NB4 (cell line): Measurements from ENCODE around the gene NOC3L.

Experiments used
- DNase-seq: peaks from one replicate; pipeline ENCODE4 v3.0.0; 2010; ENCODE audit warnings: low read depth
- H3K4me3 ChIP-seq: one replicate; pipeline ENCODE4 v1.5.1; 2011; ENCODE audit warnings: mild to moderate bottlenecking, low read depth, low read length, moderate library complexity
- CTCF ChIP-seq: IDR thresholded peaks from one replicate; pipeline ENCODE4 v1.5.1; 2012; ENCODE audit warnings: low read depth, low read length
- MAX ChIP-seq: IDR thresholded peaks from 2 replicates; pipeline ENCODE4 v1.6.1; 2011; ENCODE audit warnings: low read depth, low read length
- MYC ChIP-seq: IDR thresholded peaks from 2 replicates; pipeline ENCODE4 v1.6.1; 2011; ENCODE audit warnings: low read depth, low read length
- POLR2A ChIP-seq: IDR thresholded peaks from 2 replicates; pipeline ENCODE4 v1.6.1; 2011; ENCODE audit warnings: mild to moderate bottlenecking; ENCODE audit not compliant: insufficient read length; ENCODE audit errors: extremely low read depth

The NOC3L gene

DNA sequence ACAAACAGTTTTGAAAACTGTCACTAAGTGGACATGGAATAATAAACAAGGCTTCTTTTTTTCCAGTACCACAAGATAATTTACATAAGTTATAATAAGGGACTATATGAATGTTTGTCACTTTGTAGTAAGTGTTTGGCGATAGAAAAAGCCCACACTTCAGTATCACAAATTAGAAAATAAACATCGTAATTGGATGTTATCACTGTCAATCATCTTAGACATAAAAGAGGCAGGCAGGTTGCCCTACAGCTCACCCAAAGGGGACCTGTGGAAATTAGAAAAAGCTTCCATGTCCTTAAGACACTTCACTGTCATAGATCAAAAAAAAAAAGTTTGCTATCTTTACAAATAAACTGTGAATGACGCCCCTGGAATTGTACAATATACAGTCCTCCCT lies 3.6 kb upstream of the NOC3L start:
- no peak overlapping the region for H3K4me3 ChIP-seq
- TF ChIP-seq MYC (no peak), POLR2A (no peak), CTCF (no peak), MAX (no peak)
- no peak for DNase-seq

GRCh38 chr10:94364482-94364881 lies 1.7 kb upstream of the NOC3L start:
- TF ChIP-seq POLR2A (no peak), MYC (no peak), MAX (no peak), CTCF (no peak)
- DNase-seq, result no peak
- no peak overlapping the region for H3K4me3 ChIP-seq

- DNase-seq, result no peak
- H3K4me3 ChIP-seq, result peak overlapping the region; percentile 22
- no peak for TF ChIP-seq CTCF
- no peak for TF ChIP-seq POLR2A
- no peak for TF ChIP-seq MYC
These were observed 469 bp upstream of the NOC3L start for GRCh38 chr10:94363251-94363565.

DNA sequence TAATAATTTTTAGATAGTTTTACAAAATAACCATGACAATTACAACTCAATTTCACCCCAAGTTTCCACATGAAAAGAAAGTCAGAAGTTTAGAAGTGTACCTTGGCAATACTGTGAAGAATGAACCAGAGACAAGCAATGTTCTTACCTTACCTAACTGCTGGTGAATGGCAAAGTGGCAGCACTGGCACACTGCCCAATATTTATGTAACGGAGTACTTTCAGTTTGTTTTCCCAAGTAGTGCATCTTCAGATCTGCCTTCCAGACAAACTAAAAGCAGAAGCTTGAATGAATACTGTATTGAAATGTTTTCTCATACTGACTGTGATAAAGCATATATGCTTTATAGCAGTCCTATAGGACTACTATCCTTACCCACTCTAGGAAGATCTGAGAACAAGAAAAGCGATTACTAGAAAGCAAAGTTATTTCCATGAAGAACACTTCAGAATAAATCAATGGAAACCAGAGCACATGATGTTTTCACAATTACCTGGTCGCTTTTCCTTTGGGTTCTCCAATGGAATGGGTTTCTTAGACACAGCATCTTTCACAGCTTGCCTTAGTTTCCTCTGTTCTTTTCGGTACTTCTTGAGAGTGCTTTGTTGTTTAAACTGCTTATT lies 1.5 kb downstream of the NOC3L start:
- DNase-seq, result peak; percentile 33
- TF ChIP-seq POLR2A (no peak), MAX (no peak), CTCF (no peak), MYC (no peak)
- H3K4me3 ChIP-seq, result peak overlapping the region; percentile 96

GRCh38 chr10:94358480-94358879 lies 4.3 kb downstream of the NOC3L start:
- DNase-seq, result no peak
- no peak for TF ChIP-seq CTCF
- no peak for TF ChIP-seq MAX
- no peak for TF ChIP-seq POLR2A
- TF ChIP-seq MYC, result no peak
- H3K4me3 ChIP-seq, result no peak overlapping the region

DNA sequence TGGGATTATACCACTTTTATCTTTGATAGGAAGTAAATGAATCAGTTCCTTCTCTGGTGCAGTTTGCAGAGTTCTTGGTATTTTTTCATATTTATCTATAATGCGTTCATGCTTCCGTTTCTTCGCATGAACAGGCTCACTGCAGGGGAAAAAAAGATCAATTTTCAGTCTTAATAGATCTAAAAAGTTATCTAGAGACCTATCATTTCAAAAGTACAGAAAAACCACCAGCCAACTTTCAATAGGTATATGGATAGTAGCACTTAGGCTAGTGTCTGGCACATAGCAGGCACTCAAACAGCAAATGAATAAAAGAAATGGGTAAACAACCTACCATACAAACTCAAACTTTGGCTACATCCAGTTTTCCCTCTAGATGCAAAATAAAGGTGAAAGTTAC lies 5.5 kb downstream of the NOC3L start:
- DNase-seq, result no peak
- no peak for TF ChIP-seq MYC
- no peak for TF ChIP-seq MAX
- no peak for TF ChIP-seq CTCF
- TF ChIP-seq POLR2A, result no peak
- H3K4me3 ChIP-seq, result no peak overlapping the region
